DOHH2 (cell line): ENCODE results near the gene FRYL.

ENCODE experiments used
- H3F3A ChIP-seq: fragments of 200-600 bp; sonication (generic), shearing (Covaris generic); 2 replicates; pipeline ENCODE4 v1.6.0; 2016; ENCODE audit warnings: antibody characterized with exemption, mild to moderate bottlenecking; ENCODE audit not compliant: control insufficient read depth, insufficient read depth
- H3K27ac ChIP-seq: fragments of 200-600 bp; sonication (generic); 2 replicates; pipeline ENCODE4 v1.5.1; 2014; ENCODE audit warnings: low read depth, mild to moderate bottlenecking, low read length, moderate library complexity
- H3K27me3 ChIP-seq: fragments of 200-600 bp; sonication (generic); 2 replicates; pipeline ENCODE4 v1.6.1; 2014; ENCODE audit warnings: mild to moderate bottlenecking, low read length, mixed read lengths; ENCODE audit not compliant: control insufficient read depth
- H3K36me3 ChIP-seq: fragments of 200-600 bp; sonication (generic); 2 replicates; pipeline ENCODE4 v1.6.1; 2014; ENCODE audit warnings: mild to moderate bottlenecking, low read length, moderate library complexity, mixed read lengths; ENCODE audit not compliant: control insufficient read depth
- H3K4me1 ChIP-seq: fragments of 200-600 bp; sonication (generic); 2 replicates; pipeline ENCODE4 v1.6.1; 2014; ENCODE audit warnings: mild to moderate bottlenecking, low read length, mixed read lengths; ENCODE audit not compliant: control insufficient read depth
- H3K4me2 ChIP-seq: fragments of 200-600 bp; sonication (generic); 2 replicates; pipeline ENCODE4 v1.6.0; 2014; ENCODE audit warnings: mild to moderate bottlenecking, low read length, moderate library complexity
- H3K4me3 ChIP-seq: fragments of 200-600 bp; sonication (generic); 2 replicates; pipeline ENCODE4 v1.5.1; 2014; ENCODE audit warnings: mild to moderate bottlenecking, low read length, mixed read lengths
- H3K79me2 ChIP-seq: fragments of 200-600 bp; sonication (generic); 2 replicates; pipeline ENCODE4 v1.6.1; 2014; ENCODE audit warnings: mild to moderate bottlenecking, low read length, mixed read lengths; ENCODE audit not compliant: control insufficient read depth
- H3K9me2 ChIP-seq: fragments of 200-600 bp; sonication (generic); replicated peaks from 2 replicates; pipeline ENCODE4 v1.6.1; 2014; ENCODE audit warnings: mild to moderate bottlenecking, low read length, mixed read lengths; ENCODE audit not compliant: control insufficient read depth
- H3K9me3 ChIP-seq: fragments of 200-600 bp; sonication (generic); 2 replicates; pipeline ENCODE4 v1.6.1; 2014; ENCODE audit warnings: antibody characterized with exemption, low read length, mixed read lengths; ENCODE audit not compliant: control insufficient read depth, insufficient read depth
- H4K20me1 ChIP-seq: fragments of 200-600 bp; sonication (generic); 2 replicates; pipeline ENCODE4 v1.6.0; 2014; ENCODE audit warnings: low read depth, mild to moderate bottlenecking, antibody characterized with exemption, low read length, moderate library complexity; ENCODE audit not compliant: control insufficient read depth, insufficient read depth
- CTCF ChIP-seq: fragments of 200-600 bp; sonication (generic); IDR thresholded peaks from one replicate; pipeline ENCODE4 v1.5.1; 2014; ENCODE audit warnings: antibody characterized with exemption, mild to moderate bottlenecking, low read depth, low read length; ENCODE audit not compliant: poor library complexity, severe bottlenecking
- EZH2phosphoT487 ChIP-seq: fragments of 200-600 bp; sonication (generic); IDR thresholded peaks from 2 replicates; pipeline ENCODE4 v1.6.1; 2017; ENCODE audit warnings: borderline replicate concordance, mild to moderate bottlenecking, antibody characterized with exemption, low read length, moderate library complexity, mixed read lengths

Gene FRYL

DNA sequence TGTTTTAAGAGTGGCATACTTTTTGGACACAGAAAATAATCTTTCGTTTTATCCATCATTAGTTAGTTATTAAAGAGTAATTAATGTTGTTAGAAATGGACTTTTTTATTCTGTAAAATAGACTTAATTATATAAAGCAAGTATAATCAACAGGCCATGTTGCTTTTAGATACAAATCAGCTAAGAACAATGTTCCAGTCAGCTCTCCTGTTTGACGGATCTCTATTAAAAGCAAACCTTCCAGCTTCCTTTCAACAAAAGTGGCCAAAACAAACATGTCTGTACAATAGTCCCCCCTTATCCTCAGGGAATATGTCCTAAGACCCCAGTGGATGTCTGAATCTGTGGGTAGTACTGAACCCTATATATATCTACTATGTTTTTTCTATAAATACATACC lies 301.8 kb downstream of the FRYL start:
- Histone ChIP-seq H3K9me3 (no peaks in the 10 kb centered on the region), H3K36me3 (no peaks in the 10 kb centered on the region), H4K20me1 (no peaks in the 10 kb centered on the region), H3K4me3 (no peak overlapping the region), H3K79me2 (no peaks in the 10 kb centered on the region), H3F3A (no peaks in the 10 kb centered on the region), H3K27me3 (no peaks in the 10 kb centered on the region), H3K27ac (no peak overlapping the region), H3K9me2 (no peaks in the 10 kb centered on the region), H3K4me2 (no peak overlapping the region), H3K4me1 (no peaks in the 10 kb centered on the region)
- TF ChIP-seq CTCF (no peak), EZH2phosphoT487 (no peak)

- H3K27ac ChIP-seq: no peak overlapping the region
These were observed 304.3 kb downstream of the FRYL start for GRCh38 chr4:48475770-48476169.

GRCh38 chr4:48472794-48473193 lies 307.3 kb downstream of the FRYL start:
- Histone ChIP-seq H3F3A (no peaks in the 10 kb centered on the region), H3K4me1 (peaks cover 2% of the 10 kb centered on the region), H4K20me1 (no peaks in the 10 kb centered on the region), H3K36me3 (no peaks in the 10 kb centered on the region), H3K27ac (no peak overlapping the region), H3K9me2 (0 out of 2 replicates have a peak, but pooled peaks cover 2% of the 10 kb centered on the region), H3K4me3 (no peak overlapping the region), H3K79me2 (no peaks in the 10 kb centered on the region), H3K9me3 (no peaks in the 10 kb centered on the region), H3K27me3 (no peaks in the 10 kb centered on the region), H3K4me2 (no peak overlapping the region)
- TF ChIP-seq CTCF (no peak), EZH2phosphoT487 (no peak)

More at GRCh38 chr4:48475770-48476169, 304.3 kb downstream of the FRYL start:
- H3K9me2 ChIP-seq: 0 out of 2 replicates have a peak, but pooled peaks cover 2% of the 10 kb centered on the region
- no peaks in the 10 kb centered on the region for H4K20me1 ChIP-seq
- H3F3A ChIP-seq: no peaks in the 10 kb centered on the region
- no peaks in the 10 kb centered on the region for H3K79me2 ChIP-seq
- no peaks in the 10 kb centered on the region for H3K4me1 ChIP-seq
- H3K27me3 ChIP-seq: no peaks in the 10 kb centered on the region
- no peak overlapping the region for H3K4me2 ChIP-seq
- no peaks in the 10 kb centered on the region for H3K9me3 ChIP-seq
- no peaks in the 10 kb centered on the region for H3K36me3 ChIP-seq
- no peak overlapping the region for H3K4me3 ChIP-seq
- TF ChIP-seq CTCF: no peak
- no peak for TF ChIP-seq EZH2phosphoT487

DNA sequence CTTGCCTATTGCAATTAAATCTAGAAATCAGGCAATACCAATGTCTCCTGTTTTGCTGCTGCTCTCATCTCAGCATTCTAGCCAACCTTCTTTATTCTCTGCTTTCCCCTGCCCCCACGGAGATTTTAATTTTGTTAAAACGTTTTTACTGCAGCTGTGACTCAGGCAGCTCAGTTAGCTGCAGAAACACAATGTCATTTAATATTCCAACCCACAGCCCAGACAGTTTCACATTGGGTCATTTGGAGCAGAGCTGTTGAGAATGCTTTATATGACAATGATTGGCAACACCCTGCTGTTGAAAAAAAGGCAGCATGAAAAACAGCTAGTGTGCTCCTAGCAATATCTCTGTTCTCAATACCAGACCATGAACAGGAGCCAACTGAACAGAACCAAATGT lies 309.5 kb downstream of the FRYL start:
- no peaks in the 10 kb centered on the region for H3F3A ChIP-seq
- H4K20me1 ChIP-seq: no peaks in the 10 kb centered on the region
- H3K4me2 ChIP-seq: no peak overlapping the region
- H3K36me3 ChIP-seq: no peaks in the 10 kb centered on the region
- no peaks in the 10 kb centered on the region for H3K9me3 ChIP-seq
- TF ChIP-seq EZH2phosphoT487 (no peak), CTCF (no peak)
- no peaks in the 10 kb centered on the region for H3K79me2 ChIP-seq
- H3K4me1 ChIP-seq: peaks cover 9% of the 10 kb centered on the region
- H3K27ac ChIP-seq: no peak overlapping the region
- H3K4me3 ChIP-seq: no peak overlapping the region
- no peaks in the 10 kb centered on the region for H3K27me3 ChIP-seq
- 0 out of 2 replicates have a peak, but pooled peaks cover 2% of the 10 kb centered on the region for H3K9me2 ChIP-seq
